ENCODE measurements around the gene AAK1.
"Not testable (repeated sequence)": the region's sequence is repeated elsewhere in the genome, so short reads cannot be mapped to it uniquely, and the experiment has no call there.

Gene AAK1

GRCh38 chr2:69624611-69625010 lies 18.9 kb downstream of the AAK1 start:
- no peak for FAIRE-seq

GRCh38 chr2:69624131-69624530 lies 19.4 kb downstream of the AAK1 start:
- no peak for FAIRE-seq

- no peak for FAIRE-seq
These were observed 20.3 kb downstream of the AAK1 start for GRCh38 chr2:69623236-69623635.

- not testable (repeated sequence) for FAIRE-seq
These were observed 20.7 kb downstream of the AAK1 start for GRCh38 chr2:69622805-69623204.

GRCh38 chr2:69622017-69622540 lies 21.5 kb downstream of the AAK1 start:
- not testable (repeated sequence) for FAIRE-seq

GRCh38 chr2:69621440-69621839 lies 22.1 kb downstream of the AAK1 start:
- no peak for FAIRE-seq

- FAIRE-seq, result no peak
These were observed 22.7 kb downstream of the AAK1 start for GRCh38 chr2:69620870-69621269.

GRCh38 chr2:69619725-69620124 lies 23.8 kb downstream of the AAK1 start:
- FAIRE-seq, result no peak

GRCh38 chr2:69618362-69618761 lies 25.2 kb downstream of the AAK1 start:
- no peak for FAIRE-seq

- FAIRE-seq, result no peak
These were observed 25.8 kb downstream of the AAK1 start for GRCh38 chr2:69617744-69618143.

- FAIRE-seq, result no peak
These were observed 26.8 kb downstream of the AAK1 start for GRCh38 chr2:69616755-69617154.

GRCh38 chr2:69615969-69616368 lies 27.6 kb downstream of the AAK1 start:
- FAIRE-seq, result no peak

- no peak for FAIRE-seq
These were observed 28.4 kb downstream of the AAK1 start for GRCh38 chr2:69615078-69615625.

GRCh38 chr2:69612707-69613106 lies 30.8 kb downstream of the AAK1 start:
- FAIRE-seq, result no peak

GRCh38 chr2:69612200-69612599 lies 31.3 kb downstream of the AAK1 start:
- no peak for FAIRE-seq

- no peak for FAIRE-seq
These were observed 35.4 kb downstream of the AAK1 start for GRCh38 chr2:69608109-69608508.

- FAIRE-seq, result not testable (repeated sequence)
These were observed 36.8 kb downstream of the AAK1 start for GRCh38 chr2:69606771-69607170.

- no peak for FAIRE-seq
These were observed 38.3 kb downstream of the AAK1 start for GRCh38 chr2:69605284-69605683.

- no peak for FAIRE-seq
These were observed 38.7 kb downstream of the AAK1 start for GRCh38 chr2:69604836-69605235.

- no peak for FAIRE-seq
These were observed 39.4 kb downstream of the AAK1 start for GRCh38 chr2:69604026-69604678.

GRCh38 chr2:69603146-69603743 lies 40.3 kb downstream of the AAK1 start:
- FAIRE-seq, result no peak

- no peak for FAIRE-seq
These were observed 42.3 kb downstream of the AAK1 start for GRCh38 chr2:69601179-69601612.

- FAIRE-seq, result no peak
These were observed 43.1 kb downstream of the AAK1 start for GRCh38 chr2:69600425-69600824.
